ENCODE results near the gene LRRC66. TPM values are rescaled to one million over a fixed set of nuclear protein-coding genes. Genes with fewer than 3 reads are reported as not detected.

The LRRC66 gene
- total and polyA plus RNA-seq, 4 donors = 0.49 to 1.1 (median 0.87) TPM

DNA sequence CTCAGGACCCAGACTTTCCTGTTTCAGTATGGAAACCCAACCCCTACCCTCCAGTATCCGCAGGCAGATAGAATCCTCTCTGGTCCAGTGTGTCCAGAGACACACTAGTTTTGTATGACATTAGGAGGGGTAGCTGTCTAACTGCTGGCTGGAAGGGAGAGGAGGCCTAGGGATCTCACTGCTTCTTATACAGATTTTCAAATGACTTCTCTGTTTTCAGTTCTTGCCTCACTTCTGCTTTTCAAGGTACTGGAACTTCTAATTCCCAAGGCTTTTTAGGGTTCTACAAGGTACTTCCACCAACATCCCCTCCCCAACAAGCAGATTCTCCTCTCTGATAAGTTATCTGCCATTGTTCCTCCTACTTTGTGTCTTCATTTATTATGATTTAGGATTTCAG is 11.8 kb upstream of the LRRC66 start:
- Histone ChIP-seq H3K4me3 (ENCODE audit: low read length in 2 of 2) (no peak overlapping the region), H3K27ac (ENCODE audit: low read depth in 1 of 2, low read length in 2 of 2) (no peak overlapping the region), H3K27me3 (ENCODE audit: control insufficient read depth in 1 of 2, insufficient read depth in 2 of 2, low read length in 1 of 2) (no peaks in the 10 kb centered on the region), H3K36me3 (ENCODE audit: control insufficient read depth in 1 of 2, insufficient read depth in 2 of 2, low read length in 1 of 2) (peaks cover 2% of the 10 kb centered on the region in 2 donors), H3K4me1 (ENCODE audit: control insufficient read depth in 1 of 2, insufficient read depth in 2 of 2, low read length in 2 of 2) (peaks cover 6 to 12% of the 10 kb centered on the region in 2 donors), H3K9me3 (ENCODE audit: control insufficient read depth, low read length) (no peaks in the 10 kb centered on the region)
- 92 to 95% methylated on average over 1 of the region's 1 CpG for WGBS, 2 donors
- ATAC-seq (ENCODE audit: low FRiP score) = no peak
- intact Hi-C loops (cut with DNase I) = no loop called here
- DNase-seq = no peak

DNA sequence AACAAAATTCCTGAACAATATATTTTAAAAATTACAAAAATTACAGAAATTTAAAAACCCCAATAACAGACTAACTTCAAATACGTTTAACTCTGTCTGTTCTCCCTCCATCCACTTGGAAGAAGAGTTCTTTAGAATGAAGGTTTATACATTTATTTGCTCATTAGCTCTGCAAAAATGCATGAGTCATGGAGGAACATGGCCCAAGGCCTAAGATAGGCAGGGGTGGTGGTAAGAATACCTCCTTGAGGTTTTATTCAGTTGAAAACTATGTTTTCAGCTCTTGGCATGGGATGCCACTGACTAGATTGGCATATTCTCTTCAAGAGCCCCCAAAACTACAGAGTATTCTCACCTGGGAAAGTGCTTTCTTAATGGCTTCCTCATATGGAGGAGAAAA is 8.8 kb upstream of the LRRC66 start:
- ATAC-seq (ENCODE audit: low FRiP score) = no peak
- no peaks in the 10 kb centered on the region for H3K27me3 ChIP-seq (ENCODE audit: control insufficient read depth in 1 of 2, insufficient read depth in 2 of 2, low read length in 1 of 2)
- H3K27ac ChIP-seq (ENCODE audit: low read depth in 1 of 2, low read length in 2 of 2) = no peak overlapping the region
- peaks cover 2% of the 10 kb centered on the region in 2 donors for H3K36me3 ChIP-seq (ENCODE audit: control insufficient read depth in 1 of 2, insufficient read depth in 2 of 2, low read length in 1 of 2)
- H3K4me1 ChIP-seq (ENCODE audit: control insufficient read depth in 1 of 2, insufficient read depth in 2 of 2, low read length in 2 of 2) = peaks cover 0 to 2% of the 10 kb centered on the region in 2 donors
- no peak for DNase-seq
- intact Hi-C loops (cut with DNase I) = loop anchor here in 1 of 2 donors (5.0 kb wide), 1 partner anchor 187 kb away; the partner anchor contains the start of gene DCUN1D4
- H3K4me3 ChIP-seq (ENCODE audit: low read length in 2 of 2) = no peak overlapping the region
- H3K9me3 ChIP-seq (ENCODE audit: control insufficient read depth, low read length) = no peaks in the 10 kb centered on the region
- 82% methylated on average over 1 of the region's 1 CpG for WGBS, 2 donors

GRCh38 chr4:52017814-52018213 is 2.3 kb downstream of the LRRC66 start:
- no peaks in the 10 kb centered on the region for H3K4me1 ChIP-seq (ENCODE audit: control insufficient read depth in 1 of 2, insufficient read depth in 2 of 2, low read length in 2 of 2)
- H3K27me3 ChIP-seq (ENCODE audit: control insufficient read depth in 1 of 2, insufficient read depth in 2 of 2, low read length in 1 of 2) = no peaks in the 10 kb centered on the region
- peaks cover 0 to 6% of the 10 kb centered on the region in 2 donors for H3K36me3 ChIP-seq (ENCODE audit: control insufficient read depth in 1 of 2, insufficient read depth in 2 of 2, low read length in 1 of 2)
- DNase-seq (no peak), ATAC-seq (ENCODE audit: low FRiP score) (no peak)
- no peaks in the 10 kb centered on the region for H3K9me3 ChIP-seq (ENCODE audit: control insufficient read depth, low read length)
- no peak overlapping the region for H3K27ac ChIP-seq (ENCODE audit: low read depth in 1 of 2, low read length in 2 of 2)
- intact Hi-C loops (cut with DNase I) = loop anchor here in 1 of 2 donors (5.0 kb wide), 1 partner anchor 121 kb away; no protein-coding TSS in a partner anchor
- 27 to 48% methylated on average over 1 of the region's 1 CpG for WGBS, 2 donors
- H3K4me3 ChIP-seq (ENCODE audit: low read length in 2 of 2) = no peak overlapping the region

GRCh38 chr4:52016981-52017380 is 3.2 kb downstream of the LRRC66 start:
- no peak for ATAC-seq (ENCODE audit: low FRiP score)
- H3K4me1 ChIP-seq (ENCODE audit: control insufficient read depth in 1 of 2, insufficient read depth in 2 of 2, low read length in 2 of 2) = no peaks in the 10 kb centered on the region
- H3K9me3 ChIP-seq (ENCODE audit: control insufficient read depth, low read length) = no peaks in the 10 kb centered on the region
- H3K27ac ChIP-seq (ENCODE audit: low read depth in 1 of 2, low read length in 2 of 2) = no peak overlapping the region
- H3K36me3 ChIP-seq (ENCODE audit: control insufficient read depth in 1 of 2, insufficient read depth in 2 of 2, low read length in 1 of 2) = peaks cover 0 to 4% of the 10 kb centered on the region in 2 donors
- H3K4me3 ChIP-seq (ENCODE audit: low read length in 2 of 2) = no peak overlapping the region
- 73 to 76% methylated on average over 3 of the region's 3 CpGs for WGBS, 2 donors
- no peak for DNase-seq
- intact Hi-C loops (cut with DNase I) = loop anchor here in 1 of 2 donors (5.0 kb wide), 1 partner anchor 120 kb away; no protein-coding TSS in a partner anchor
- no peaks in the 10 kb centered on the region for H3K27me3 ChIP-seq (ENCODE audit: control insufficient read depth in 1 of 2, insufficient read depth in 2 of 2, low read length in 1 of 2)

- no peaks in the 10 kb centered on the region for H3K4me1 ChIP-seq (ENCODE audit: control insufficient read depth in 1 of 2, insufficient read depth in 2 of 2, low read length in 2 of 2)
- H3K36me3 ChIP-seq (ENCODE audit: control insufficient read depth in 1 of 2, insufficient read depth in 2 of 2, low read length in 1 of 2) = peaks cover 0 to 3% of the 10 kb centered on the region in 2 donors
- H3K9me3 ChIP-seq (ENCODE audit: control insufficient read depth, low read length) = no peaks in the 10 kb centered on the region
- DNase-seq = no peak
- H3K27ac ChIP-seq (ENCODE audit: low read depth in 1 of 2, low read length in 2 of 2) = no peak overlapping the region
- no peak for ATAC-seq (ENCODE audit: low FRiP score)
- H3K4me3 ChIP-seq (ENCODE audit: low read length in 2 of 2) = no peak overlapping the region
- H3K27me3 ChIP-seq (ENCODE audit: control insufficient read depth in 1 of 2, insufficient read depth in 2 of 2, low read length in 1 of 2) = no peaks in the 10 kb centered on the region
- WGBS, 2 donors = 69 to 72% methylated on average over 7 of the region's 7 CpGs
- intact Hi-C loops (cut with DNase I) = loop anchor here in 1 of 2 donors (5.0 kb wide), 1 partner anchor 118 kb away; no protein-coding TSS in a partner anchor
These were observed 4.8 kb downstream of the LRRC66 start for GRCh38 chr4:52015366-52015765.

- Histone ChIP-seq H3K27ac (ENCODE audit: low read depth in 1 of 2, low read length in 2 of 2) (no peak overlapping the region), H3K27me3 (ENCODE audit: control insufficient read depth in 1 of 2, insufficient read depth in 2 of 2, low read length in 1 of 2) (no peaks in the 10 kb centered on the region), H3K36me3 (ENCODE audit: control insufficient read depth in 1 of 2, insufficient read depth in 2 of 2, low read length in 1 of 2) (peaks cover 0 to 1% of the 10 kb centered on the region in 2 donors), H3K4me1 (ENCODE audit: control insufficient read depth in 1 of 2, insufficient read depth in 2 of 2, low read length in 2 of 2) (no peaks in the 10 kb centered on the region), H3K9me3 (ENCODE audit: control insufficient read depth, low read length) (no peaks in the 10 kb centered on the region), H3K4me3 (ENCODE audit: low read length in 2 of 2) (no peak overlapping the region)
- ATAC-seq (ENCODE audit: low FRiP score) (no peak), DNase-seq (no peak)
- 46 to 52% methylated on average over 1 of the region's 1 CpG for whole genome bisulfite sequencing, 2 donors
- intact Hi-C loops (cut with DNase I) = loop anchor here in 1 of 2 donors (5.0 kb wide), 1 partner anchor 118 kb away; no protein-coding TSS in a partner anchor
These were observed 5.3 kb downstream of the LRRC66 start for GRCh38 chr4:52014903-52015302.

GRCh38 chr4:52012651-52013050 is 7.5 kb downstream of the LRRC66 start:
- 94 to 97% methylated on average over 1 of the region's 1 CpG for WGBS, 2 donors
- Histone ChIP-seq H3K27me3 (ENCODE audit: control insufficient read depth in 1 of 2, insufficient read depth in 2 of 2, low read length in 1 of 2) (no peaks in the 10 kb centered on the region), H3K4me3 (ENCODE audit: low read length in 2 of 2) (no peak overlapping the region), H3K27ac (ENCODE audit: low read depth in 1 of 2, low read length in 2 of 2) (no peak overlapping the region), H3K36me3 (ENCODE audit: control insufficient read depth in 1 of 2, insufficient read depth in 2 of 2, low read length in 1 of 2) (peaks cover 0 to 1% of the 10 kb centered on the region in 2 donors), H3K4me1 (ENCODE audit: control insufficient read depth in 1 of 2, insufficient read depth in 2 of 2, low read length in 2 of 2) (no peaks in the 10 kb centered on the region), H3K9me3 (ENCODE audit: control insufficient read depth, low read length) (no peaks in the 10 kb centered on the region)
- DNase-seq = no peak
- intact Hi-C loops (cut with DNase I) = no loop called here
- ATAC-seq (ENCODE audit: low FRiP score) = no peak

DNA sequence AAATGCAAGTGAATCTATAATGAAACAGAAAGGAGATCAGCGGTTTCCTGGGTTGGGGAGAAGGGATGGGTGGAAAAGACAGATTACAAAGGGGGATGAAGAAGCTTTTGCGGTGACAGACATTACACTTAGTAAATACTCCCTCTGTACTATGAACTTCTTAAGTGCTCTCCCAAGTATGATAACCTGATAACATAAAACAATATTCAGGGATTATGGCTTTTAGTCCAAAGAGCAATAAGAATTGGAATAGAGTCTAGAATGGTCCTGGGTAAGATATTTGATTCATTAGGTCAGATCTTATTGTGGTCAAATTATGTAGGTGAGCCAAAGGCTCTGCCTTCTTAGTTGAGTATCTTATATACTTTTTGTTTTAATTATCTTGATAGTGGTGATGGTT is 9.2 kb downstream of the LRRC66 start:
- 96 to 97% methylated on average over 2 of the region's 2 CpGs for WGBS, 2 donors
- Histone ChIP-seq H3K36me3 (ENCODE audit: control insufficient read depth in 1 of 2, insufficient read depth in 2 of 2, low read length in 1 of 2) (peaks cover 0 to 1% of the 10 kb centered on the region in 2 donors), H3K4me1 (ENCODE audit: control insufficient read depth in 1 of 2, insufficient read depth in 2 of 2, low read length in 2 of 2) (no peaks in the 10 kb centered on the region), H3K27me3 (ENCODE audit: control insufficient read depth in 1 of 2, insufficient read depth in 2 of 2, low read length in 1 of 2) (no peaks in the 10 kb centered on the region), H3K27ac (ENCODE audit: low read depth in 1 of 2, low read length in 2 of 2) (no peak overlapping the region), H3K4me3 (ENCODE audit: low read length in 2 of 2) (no peak overlapping the region), H3K9me3 (ENCODE audit: control insufficient read depth, low read length) (no peaks in the 10 kb centered on the region)
- no peak for DNase-seq
- no peak for ATAC-seq (ENCODE audit: low FRiP score)
- intact Hi-C loops (cut with DNase I) = no loop called here

GRCh38 chr4:52006887-52007286 is 13.3 kb downstream of the LRRC66 start:
- 94 to 97% methylated on average over 4 of the region's 4 CpGs for WGBS, 2 donors
- Histone ChIP-seq H3K27ac (ENCODE audit: low read depth in 1 of 2, low read length in 2 of 2) (no peak overlapping the region), H3K36me3 (ENCODE audit: control insufficient read depth in 1 of 2, insufficient read depth in 2 of 2, low read length in 1 of 2) (no peaks in the 10 kb centered on the region), H3K4me3 (ENCODE audit: low read length in 2 of 2) (no peak overlapping the region), H3K27me3 (ENCODE audit: control insufficient read depth in 1 of 2, insufficient read depth in 2 of 2, low read length in 1 of 2) (no peaks in the 10 kb centered on the region), H3K4me1 (ENCODE audit: control insufficient read depth in 1 of 2, insufficient read depth in 2 of 2, low read length in 2 of 2) (no peaks in the 10 kb centered on the region), H3K9me3 (ENCODE audit: control insufficient read depth, low read length) (no peaks in the 10 kb centered on the region)
- intact Hi-C loops (cut with DNase I) = no loop called here
- ATAC-seq (ENCODE audit: low FRiP score) (no peak), DNase-seq (no peak)
